HG02938 (cell line): ENCODE measurements around the gene NR1D1.

ENCODE experiments used
- ATAC-seq: cut with Tn5 transposase; IDR thresholded peaks from one replicate; pipeline ENCODE4 v1.9.1; 2021; ENCODE audit warnings: mild to moderate bottlenecking, moderate library complexity; ENCODE audit not compliant: unreplicated experiment

The NR1D1 gene

DNA sequence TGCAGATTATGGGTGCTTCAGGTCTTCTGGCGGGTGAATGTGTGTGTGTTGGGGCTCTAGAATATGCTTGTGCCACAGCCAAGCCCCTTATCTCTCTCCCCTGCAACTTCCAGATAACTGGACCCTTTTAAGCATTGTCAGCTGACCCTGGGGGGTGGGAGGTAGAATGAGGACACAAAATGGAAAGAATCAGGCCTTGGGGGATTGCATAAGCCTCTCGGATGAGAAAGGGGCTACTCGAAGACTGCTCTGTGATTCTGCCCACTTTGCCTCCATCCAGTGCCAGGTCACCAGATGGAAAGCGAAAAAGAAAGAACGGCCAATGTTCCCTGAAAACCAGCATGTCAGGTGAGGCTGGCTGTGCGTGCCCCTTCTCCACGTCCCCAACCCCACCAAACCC is 23.8 kb downstream of the NR1D1 start:
- ATAC-seq = no peak

DNA sequence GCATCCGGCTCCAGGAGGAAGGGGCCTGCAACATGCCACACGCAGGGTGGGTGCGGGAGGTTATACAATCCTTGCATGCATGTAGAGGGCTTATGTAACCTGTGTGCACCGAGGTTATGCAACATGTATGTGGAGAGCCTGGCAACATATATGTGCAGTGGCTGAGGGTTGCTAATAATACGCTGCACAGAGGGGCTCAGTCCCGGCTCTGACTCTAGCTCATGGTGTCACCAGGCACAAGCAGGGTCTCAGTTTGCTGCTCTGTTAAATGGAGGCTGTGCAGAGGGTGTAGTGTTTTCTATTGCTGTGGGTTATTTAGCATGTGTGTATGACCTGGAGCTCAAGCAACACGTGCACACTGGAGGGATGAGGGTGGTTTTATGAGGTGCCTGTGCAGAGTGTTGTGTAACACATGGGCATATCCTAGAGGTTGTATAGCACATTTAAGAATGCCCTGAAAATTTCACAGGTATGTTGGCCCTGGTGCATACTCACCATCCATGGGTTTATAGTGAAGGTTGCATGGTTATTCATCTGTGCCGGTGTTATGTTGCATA is 24.4 kb downstream of the NR1D1 start:
- no peak for ATAC-seq

- ATAC-seq = no peak
Observed at GRCh38 chr17:40075201-40075941, 25.0 kb downstream of the NR1D1 start.

- no peak for ATAC-seq
Observed at GRCh38 chr17:40074871-40075200, 25.6 kb downstream of the NR1D1 start.

- no peak for ATAC-seq
Observed at GRCh38 chr17:40074175-40074512, 26.2 kb downstream of the NR1D1 start.

DNA sequence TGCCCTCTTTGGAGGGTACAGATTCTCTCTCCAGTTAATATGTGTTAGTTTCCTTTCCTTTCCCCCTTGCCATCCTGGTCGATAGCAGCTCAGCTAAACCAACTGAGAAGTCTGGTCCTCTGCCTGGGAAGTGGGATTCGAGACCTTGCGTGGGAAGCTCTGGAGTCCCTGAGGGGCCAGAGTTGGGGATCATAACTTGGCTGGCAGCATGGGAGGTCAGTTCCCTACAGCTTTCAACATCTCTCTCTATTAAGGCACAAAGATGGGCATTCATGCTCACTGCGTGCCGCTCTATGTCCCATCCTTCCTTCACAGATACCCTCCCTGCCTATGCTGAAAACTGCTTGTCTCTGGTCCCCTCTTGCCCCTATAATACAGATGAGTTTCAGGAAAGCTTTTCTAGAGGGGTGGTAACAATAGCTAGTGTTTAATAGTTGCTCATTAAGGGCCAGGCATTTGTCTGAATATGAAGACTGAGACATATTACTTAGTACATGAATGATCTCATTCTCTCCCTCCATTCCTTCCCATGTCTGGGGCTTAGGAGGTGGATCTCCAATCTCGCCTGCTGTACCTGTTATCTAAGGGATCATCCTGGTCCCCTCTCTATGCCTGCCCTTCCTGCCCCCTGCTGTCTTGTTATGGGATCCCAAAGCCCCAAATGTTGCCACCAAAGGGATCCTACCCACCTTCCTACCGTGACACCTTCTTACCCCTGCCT is 26.8 kb downstream of the NR1D1 start:
- no peak for ATAC-seq

- ATAC-seq = no peak
Observed at GRCh38 chr17:40072735-40073346, 27.5 kb downstream of the NR1D1 start.

DNA sequence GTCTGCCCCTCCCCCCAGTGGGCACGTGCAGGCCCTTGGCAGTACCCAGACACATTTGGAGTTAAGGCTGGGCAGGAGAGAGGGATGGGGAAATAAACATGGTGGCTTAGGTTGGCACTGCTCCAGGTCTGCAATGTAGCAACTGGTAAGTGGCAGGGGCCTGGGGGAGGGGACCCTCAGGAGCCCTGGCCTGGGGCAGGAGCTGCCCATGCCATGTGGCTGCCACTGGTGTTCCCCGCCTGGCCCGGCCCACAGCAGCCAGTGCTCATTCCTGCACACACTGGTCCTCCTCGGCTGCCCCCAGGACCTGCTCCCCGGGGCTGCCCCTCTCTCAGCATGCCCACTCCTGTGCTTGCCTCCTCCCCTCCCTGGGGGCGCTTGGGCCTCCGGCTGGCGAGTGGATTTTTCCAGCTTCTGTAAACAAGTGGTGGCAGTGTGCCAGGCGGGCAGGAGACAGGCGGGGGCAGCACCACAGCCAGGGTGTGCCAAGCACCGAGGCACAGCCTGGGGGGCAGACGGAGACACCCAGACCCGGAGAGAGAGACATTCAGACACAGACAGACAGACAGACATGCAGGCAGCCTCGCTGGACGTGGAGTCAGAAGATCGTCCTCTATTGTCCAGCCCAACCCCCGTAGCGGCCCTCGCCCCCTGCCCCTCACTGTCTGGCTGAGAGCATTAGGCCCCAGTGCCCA is 28.2 kb downstream of the NR1D1 start:
- no peak for ATAC-seq

- no peak for ATAC-seq
Observed at GRCh38 chr17:40071313-40072039, 28.9 kb downstream of the NR1D1 start.

DNA sequence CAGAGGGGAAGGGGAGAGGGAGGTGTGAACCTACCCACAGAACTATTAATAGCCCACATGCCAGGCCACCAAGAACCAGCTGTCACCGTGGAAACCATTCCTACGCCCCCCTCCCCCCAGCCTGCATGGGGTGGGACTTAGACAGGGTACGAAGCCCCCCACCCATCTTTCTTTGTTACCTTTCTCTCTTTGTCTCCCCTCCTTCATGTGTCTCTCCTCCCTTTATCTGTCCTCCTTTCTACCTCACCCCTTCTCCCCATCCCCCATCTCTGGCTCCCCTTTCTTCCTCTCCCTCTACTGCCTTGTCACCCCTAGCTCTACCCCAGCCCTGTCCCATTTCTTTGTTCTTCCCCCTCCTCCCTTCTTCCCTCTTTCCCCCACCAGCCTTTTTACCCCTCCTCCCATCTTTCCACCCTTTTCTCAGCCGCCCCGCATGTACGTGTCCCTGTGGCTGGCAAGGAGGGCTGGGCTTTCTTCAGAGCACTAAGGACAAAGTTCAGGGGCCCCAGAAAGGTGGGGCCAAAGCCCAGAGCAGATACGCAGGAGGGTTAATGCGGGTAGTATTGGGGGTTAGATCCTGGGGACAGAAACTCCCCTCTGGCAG is 29.6 kb downstream of the NR1D1 start:
- ATAC-seq = no peak

- no peak for ATAC-seq
Observed at GRCh38 chr17:40069751-40070708, 30.4 kb downstream of the NR1D1 start.

GRCh38 chr17:40068917-40069750 is 31.3 kb downstream of the NR1D1 start:
- ATAC-seq = no peak

DNA sequence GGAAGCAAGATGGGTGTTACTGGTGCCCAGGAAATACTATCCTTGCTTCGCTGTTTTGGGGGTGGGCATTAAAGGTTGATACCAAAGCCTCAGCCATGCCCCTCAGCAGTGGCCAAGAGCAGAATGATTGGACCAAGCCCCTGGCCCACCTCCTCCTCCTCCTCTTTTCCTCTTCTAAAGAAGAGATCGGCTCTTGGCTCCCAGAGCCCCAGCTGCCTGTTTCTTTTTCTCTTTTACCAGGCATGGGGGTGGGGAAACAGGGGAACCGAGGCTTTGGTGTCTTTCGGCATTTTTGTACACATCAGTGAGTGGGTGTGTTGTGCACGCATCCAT is 31.8 kb downstream of the NR1D1 start:
- no peak for ATAC-seq

DNA sequence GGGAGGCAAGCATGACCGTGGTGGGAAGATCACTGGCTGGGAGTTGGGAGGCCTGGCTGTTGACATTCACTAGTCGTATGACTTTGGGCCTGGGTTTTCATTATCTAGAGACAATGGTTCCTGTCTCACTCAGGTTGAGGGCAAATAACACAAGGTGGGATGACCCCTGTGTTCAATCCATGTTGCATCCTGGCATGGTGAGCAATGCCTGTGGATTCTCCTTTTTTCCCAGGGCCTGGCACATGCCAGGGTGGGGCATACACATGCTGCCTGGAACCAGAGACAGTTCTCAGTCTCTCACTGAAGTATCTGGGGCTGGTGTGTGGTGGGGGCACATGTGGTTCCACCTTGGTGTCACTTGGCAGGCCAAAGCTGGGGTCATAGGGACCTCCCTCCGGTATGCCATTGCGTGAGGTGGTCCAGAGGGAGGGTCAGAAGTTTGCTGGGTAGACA is 32.2 kb downstream of the NR1D1 start:
- ATAC-seq = no peak

DNA sequence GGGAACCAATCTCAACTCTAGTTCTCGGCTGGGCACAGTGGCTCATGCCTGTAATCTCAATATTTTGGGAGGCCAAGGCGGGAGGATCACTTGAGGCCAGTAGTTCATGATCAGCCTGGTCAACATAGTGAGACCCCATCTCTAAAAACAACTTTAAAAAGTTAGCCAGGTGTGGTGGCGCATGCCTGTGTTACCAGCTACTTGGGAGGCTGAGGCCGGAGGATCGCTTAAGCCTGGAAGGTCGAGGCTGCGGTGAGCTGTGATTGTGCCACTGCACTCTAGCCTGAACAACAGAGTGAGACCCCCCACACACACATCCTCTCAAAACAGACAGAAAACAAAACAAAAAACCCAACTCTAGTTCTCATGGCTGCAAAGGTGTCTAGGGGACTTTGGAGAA is 32.7 kb downstream of the NR1D1 start:
- no peak for ATAC-seq

GRCh38 chr17:40065769-40066510 is 34.4 kb downstream of the NR1D1 start:
- no peak for ATAC-seq

GRCh38 chr17:40064971-40065768 is 35.2 kb downstream of the NR1D1 start:
- ATAC-seq = no peak
